ENCODE results near the gene KLRC2.

KLRC2 gene

GRCh38 chr12:10393291-10393690 is 42.5 kb downstream of the KLRC2 start (continued):
- TF ChIP-seq ZNF133 (tag by site-specific recombination; IDR thresholded peaks at IDR 0.05): no peak
- peak; percentile 41; the same call in 1 of the 2 replicates for TF ChIP-seq ZBTB44 (tag by site-specific recombination; IDR thresholded peaks at IDR 0.05)
- no peak for TF ChIP-seq ZNF510 (tag by site-specific recombination; IDR thresholded peaks at IDR 0.05; ENCODE audit: insufficient replicate concordance)
- TF ChIP-seq FEZF1 (tag by site-specific recombination; IDR thresholded peaks at IDR 0.05): peak; percentile 75
- TF ChIP-seq ZNF311 (tag by site-specific recombination; IDR thresholded peaks at IDR 0.05; ENCODE audit: borderline replicate concordance): no peak
- no peak for TF ChIP-seq MYNN (tag by site-specific recombination; IDR thresholded peaks at IDR 0.05; ENCODE audit: borderline replicate concordance)
- TF ChIP-seq ZNF488 (tag by site-specific recombination; IDR thresholded peaks at IDR 0.05): no peak
- TF ChIP-seq ZBTB20 (tag by site-specific recombination; IDR thresholded peaks at IDR 0.05): no peak
- no peak for TF ChIP-seq ZNF704 (tag by site-specific recombination; IDR thresholded peaks at IDR 0.05)
- no peak for TF ChIP-seq ZNF580 (tag by site-specific recombination; IDR thresholded peaks at IDR 0.05)
- TF ChIP-seq ZNF530 (tag by site-specific recombination; IDR thresholded peaks at IDR 0.05; ENCODE audit: low read depth): no peak
- no peak for TF ChIP-seq ZNF184 (tag by site-specific recombination; IDR thresholded peaks at IDR 0.05)
- peak; percentile 78 for TF ChIP-seq PRDM6 (tag by site-specific recombination; IDR thresholded peaks at IDR 0.05)
- TF ChIP-seq ZNF513 (tag by site-specific recombination; IDR thresholded peaks at IDR 0.05): no peak
- no peak for TF ChIP-seq ZNF830 (tag by site-specific recombination; IDR thresholded peaks at IDR 0.05; ENCODE audit: low read depth)
- TF ChIP-seq ZNF561 (tag by site-specific recombination; IDR thresholded peaks at IDR 0.05; ENCODE audit: borderline replicate concordance): no peak
- no peak for TF ChIP-seq ZBTB11 (tag by site-specific recombination; conservative IDR thresholded peaks at IDR 0.05; ENCODE audit: low read depth)
- TF ChIP-seq ZNF571 (tag by site-specific recombination; IDR thresholded peaks at IDR 0.05): no peak
- TF ChIP-seq ELK4 (IDR thresholded peaks at IDR 0.05; ENCODE audit: borderline replicate concordance, low read depth, low read length): no peak
- no peak for TF ChIP-seq ZNF221 (tag by site-specific recombination; IDR thresholded peaks at IDR 0.05; ENCODE audit: borderline replicate concordance)
- no peak for TF ChIP-seq SETDB1 (IDR thresholded peaks at IDR 0.05; ENCODE audit: insufficient read length, low read length)
- no peak for TF ChIP-seq ZNF121 (tag by site-specific recombination; IDR thresholded peaks at IDR 0.05)
- TF ChIP-seq ZSCAN16 (tag by site-specific recombination; IDR thresholded peaks at IDR 0.05): no peak
- no peak for TF ChIP-seq ZNF658 (tag by site-specific recombination; IDR thresholded peaks at IDR 0.05)
- no peak for TF ChIP-seq ZNF23 (tag by site-specific recombination; IDR thresholded peaks at IDR 0.05; ENCODE audit: borderline replicate concordance)
- TF ChIP-seq PATZ1 (tag by site-specific recombination; IDR thresholded peaks at IDR 0.05): peak; percentile 21; the same call in 1 of the 2 replicates
